NCI-H82 treated with DMSO at 0.1 percent for 48 hours (cell line): ENCODE results near the gene DDX5.
"Not testable (repeated sequence)": the region's sequence is repeated elsewhere in the genome, so short reads cannot be mapped to it uniquely, and the experiment has no call there.

Experiments used
- DNase-seq: peaks from one replicate; lab custom pipeline; 2025; ENCODE audit not compliant: unreplicated experiment; lab: John Stamatoyannopoulos, UW

The DDX5 gene

GRCh38 chr17:64508683-64509082 is 2.6 kb upstream of the DDX5 start:
- DNase-seq = no peak

DNA sequence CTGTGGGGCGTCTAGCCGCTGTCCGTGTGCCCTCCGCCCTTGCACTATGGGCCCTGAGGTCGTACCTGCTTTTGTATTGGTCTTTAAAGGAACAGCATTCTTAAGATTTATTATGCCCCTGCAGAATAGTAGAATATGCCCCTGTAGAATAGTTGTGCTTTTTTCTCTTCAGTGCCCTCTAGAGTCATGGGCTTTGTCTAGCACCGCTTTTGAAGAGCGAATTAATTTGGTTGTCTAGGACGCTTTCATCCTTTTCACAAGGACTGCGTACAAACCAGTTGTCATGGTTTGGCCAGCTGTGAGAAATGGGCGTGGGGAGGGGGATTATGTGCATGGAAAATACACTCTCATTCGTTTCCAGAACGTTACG is 1.3 kb upstream of the DDX5 start:
- DNase-seq = peak; percentile 33

GRCh38 chr17:64506576-64507412 is 705 bp upstream of the DDX5 start, which contains the start of gene CEP95:
Gene CEP95, plus strand, starts transcription at chr17:64506977. Its CDS starts 121 bp downstream, at chr17:64507098.
- DNase-seq = peak; percentile 97

DNA sequence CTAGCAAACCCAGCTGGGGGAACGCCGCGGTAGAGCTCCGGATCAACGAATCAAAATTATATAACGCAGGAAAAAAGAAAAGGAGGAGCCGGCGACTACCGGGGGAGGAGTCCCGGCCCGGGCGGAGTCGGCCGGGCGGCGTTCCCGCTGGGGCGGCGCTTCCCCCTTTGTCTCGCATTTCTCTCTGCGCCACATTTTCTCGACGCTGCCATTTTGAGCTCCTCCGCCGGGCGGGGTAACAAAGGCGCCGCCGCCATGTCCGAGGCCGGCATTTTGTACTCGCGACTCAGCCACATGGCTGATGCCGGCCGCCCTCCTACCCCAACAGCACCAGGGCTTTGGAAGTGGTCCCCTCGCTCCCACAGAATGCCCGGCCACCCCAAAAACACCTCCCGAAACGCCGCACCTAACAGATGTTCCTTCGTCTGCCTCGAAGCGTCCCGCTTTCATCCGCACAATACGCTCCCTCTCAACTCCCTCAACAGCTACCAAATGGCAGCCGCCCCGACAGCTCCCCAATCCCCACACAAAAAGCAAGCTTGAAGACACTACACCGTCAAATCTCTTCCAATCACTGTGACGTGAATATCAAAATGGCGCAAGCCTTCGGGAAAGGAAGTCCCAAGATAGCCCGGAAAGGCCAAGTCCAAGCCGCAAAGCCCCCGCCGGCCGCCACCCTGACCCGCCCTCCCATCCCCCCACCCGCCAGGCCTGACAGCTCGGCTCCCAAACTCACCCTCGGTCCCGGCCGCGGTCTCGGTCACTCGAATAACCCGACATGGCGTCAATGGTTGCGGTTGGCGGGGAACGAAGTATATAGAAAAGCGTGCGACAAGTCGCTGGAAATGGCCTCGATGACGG is 519 bp downstream of the DDX5 start:
- DNase-seq = peak; percentile 30

DNA sequence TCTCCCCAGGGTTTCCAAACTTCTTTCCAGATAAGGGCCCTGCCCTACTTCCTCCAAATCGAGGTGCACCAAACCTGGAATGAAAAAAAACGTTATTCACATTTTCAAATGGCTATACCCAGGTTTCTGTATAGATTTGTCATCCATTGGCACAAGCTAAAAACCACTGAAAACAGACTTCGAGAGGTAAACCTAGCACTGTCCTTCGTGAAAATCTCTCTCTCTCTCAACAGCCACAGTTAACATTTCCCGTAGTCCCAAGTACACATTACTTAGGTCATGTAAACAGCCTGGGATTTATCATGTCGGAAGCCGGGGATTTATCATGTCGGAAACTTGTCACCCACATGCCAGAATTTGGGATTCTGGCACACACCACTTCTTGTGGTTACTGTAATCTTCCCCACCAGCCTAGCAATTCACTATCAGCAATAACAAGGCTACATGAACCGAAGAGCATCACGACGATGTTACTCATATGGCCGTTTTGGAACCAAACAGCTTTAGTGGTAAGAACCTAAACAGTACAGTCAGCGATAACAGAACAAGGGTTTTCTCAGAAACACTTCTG is 1.2 kb downstream of the DDX5 start:
- DNase-seq = no peak

GRCh38 chr17:64503821-64504768 is 2.0 kb downstream of the DDX5 start:
- no peak for DNase-seq

- DNase-seq = no peak
Measured at GRCh38 chr17:64503341-64503740, 2.7 kb downstream of the DDX5 start.

- DNase-seq = no peak
Measured at GRCh38 chr17:64502809-64503208, 3.3 kb downstream of the DDX5 start.

- DNase-seq = no peak
Measured at GRCh38 chr17:64502021-64502420, 4.1 kb downstream of the DDX5 start.

DNA sequence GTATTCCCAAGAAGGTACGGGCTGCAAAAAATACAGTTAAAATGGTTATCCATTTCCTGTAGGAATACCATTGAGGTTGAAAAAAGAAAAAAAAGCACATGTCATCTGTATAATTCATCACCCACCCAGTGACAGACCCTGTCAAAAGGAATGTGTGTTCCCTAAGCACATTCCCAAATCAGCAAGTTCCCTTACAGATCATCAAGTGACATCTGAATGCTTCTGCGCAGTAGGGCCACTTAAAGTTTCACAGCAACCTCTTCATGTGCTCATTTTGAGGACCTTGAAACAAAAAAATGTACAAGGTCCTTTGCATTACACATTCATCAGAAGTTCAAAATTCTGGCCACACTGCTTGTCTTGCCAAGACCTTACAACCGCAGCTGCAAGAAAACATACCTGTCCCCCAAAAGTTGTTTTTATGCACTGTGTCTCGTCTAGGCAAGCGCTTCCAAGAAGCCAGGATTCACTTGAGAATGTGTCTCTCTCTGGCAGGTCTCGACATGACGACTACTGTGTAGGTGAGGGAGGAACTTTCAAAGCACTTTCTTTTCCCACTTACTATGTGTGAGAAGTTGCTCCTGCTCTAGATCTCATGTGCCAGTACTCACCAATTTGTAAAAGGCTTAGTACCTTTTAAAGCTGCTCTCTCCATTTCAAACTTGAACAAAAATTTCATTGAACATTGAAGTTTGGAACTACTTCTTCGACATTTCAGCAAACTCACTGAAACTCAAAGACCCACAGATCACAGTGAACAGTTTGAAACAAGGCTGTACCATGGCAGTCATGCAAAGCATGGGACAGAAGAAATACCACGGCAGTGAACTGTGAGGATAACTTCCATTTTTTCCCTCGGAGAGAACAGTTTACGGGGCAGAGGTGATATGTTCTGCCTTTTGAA is 5.0 kb downstream of the DDX5 start:
- DNase-seq = no peak

GRCh38 chr17:64500487-64500859 is 5.6 kb downstream of the DDX5 start:
- DNase-seq = no peak

GRCh38 chr17:64499805-64500486 is 6.1 kb downstream of the DDX5 start:
- no peak for DNase-seq

- no peak for DNase-seq
Measured at GRCh38 chr17:64498308-64499203, 7.5 kb downstream of the DDX5 start.

DNA sequence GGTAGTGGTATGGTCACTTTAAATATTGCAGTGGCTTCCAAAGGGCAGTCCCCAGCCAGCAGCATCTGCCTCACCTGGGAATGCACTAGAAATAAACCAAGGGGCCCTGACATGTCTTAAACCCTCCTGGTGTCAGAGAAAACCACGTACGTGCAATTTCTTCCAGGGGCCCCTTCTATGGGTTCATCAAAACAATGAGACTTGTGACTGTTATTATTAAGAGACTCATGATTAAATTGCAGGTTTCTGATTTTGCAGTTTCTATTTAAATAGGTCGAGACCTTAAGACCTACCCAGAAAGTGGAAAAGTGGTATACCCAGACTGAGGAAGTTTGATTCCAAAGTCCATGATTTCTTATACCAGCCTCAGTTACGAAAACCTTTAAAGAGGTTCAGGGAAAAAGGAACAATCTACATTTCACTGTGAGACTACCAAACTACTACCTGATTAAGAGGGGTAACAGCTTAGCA is 8.5 kb downstream of the DDX5 start:
- no peak for DNase-seq

DNA sequence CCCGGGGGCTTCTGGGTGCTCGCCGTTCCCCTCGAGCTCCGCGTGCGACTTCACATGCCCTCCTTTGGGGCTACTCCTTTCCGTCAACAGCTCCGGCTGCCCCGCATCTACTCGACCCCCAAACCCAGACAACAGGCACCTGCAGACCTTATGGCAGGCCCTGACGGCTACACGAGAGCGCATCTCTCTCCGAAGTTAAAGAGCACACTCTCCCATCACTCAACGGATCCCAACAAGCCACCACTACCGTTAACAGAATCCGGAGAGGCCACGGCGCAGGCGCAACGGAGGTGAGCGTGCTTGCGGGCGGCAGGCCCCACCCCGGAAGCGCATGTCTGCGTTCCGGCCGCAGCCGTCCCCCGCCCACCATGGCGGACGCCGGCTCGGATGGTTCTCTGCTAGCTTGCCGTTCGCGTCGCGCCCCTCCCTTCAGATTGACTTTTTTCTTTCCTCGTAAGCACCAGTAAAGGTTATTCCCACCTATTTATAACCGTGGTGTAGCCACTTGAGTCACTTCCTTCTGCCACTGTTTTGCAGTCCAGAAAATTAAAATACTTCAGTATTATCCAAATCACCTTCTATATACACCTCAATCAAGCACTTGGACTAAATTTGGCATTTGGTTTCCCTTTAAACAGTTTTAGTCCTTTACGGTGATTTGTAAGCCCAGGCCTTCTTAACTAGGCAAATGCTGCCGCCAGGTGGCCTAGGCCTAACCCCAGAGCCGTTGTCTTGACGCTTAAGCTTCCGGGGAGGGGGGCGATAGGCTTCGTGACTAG is 9.1 kb downstream of the DDX5 start, which contains the start of gene POLG2:
POLG2 (minus strand) TSS at position 269 of the 779 bp plus-strand sequence; CDS start at position 183, 86 bp downstream.
- peak; percentile 80 for DNase-seq

DNA sequence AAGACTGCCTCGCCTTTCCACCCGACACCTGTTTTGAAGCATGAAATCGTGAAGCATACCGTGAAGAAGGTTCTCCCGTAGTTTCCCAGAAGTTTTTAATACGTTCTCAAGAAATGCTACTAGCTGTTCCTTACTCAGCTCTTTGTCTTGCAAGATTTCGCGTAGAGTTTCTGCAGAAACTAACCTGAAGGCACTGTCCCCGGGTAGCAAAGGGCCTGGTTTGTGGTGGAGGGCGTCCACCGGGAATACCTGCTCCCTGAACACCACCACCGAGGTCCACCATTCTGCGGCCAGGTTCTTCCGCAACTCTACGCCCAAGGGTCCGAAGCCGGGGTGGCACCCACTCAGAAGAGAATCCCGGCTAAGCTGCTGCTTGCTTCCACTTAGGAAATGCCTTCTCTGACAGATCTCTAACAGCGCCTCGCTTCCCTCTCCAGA is 9.7 kb downstream of the DDX5 start:
- DNase-seq = no peak

- not testable (repeated sequence) for DNase-seq
Measured at GRCh38 chr17:64495300-64495699, 10.8 kb downstream of the DDX5 start.
